PFSK-1 (cell line): ENCODE data around the gene HOXA4.

Experiments used
- FOXP2 ChIP-seq: optimal IDR thresholded peaks from 2 replicates; pipeline ENCODE3; 2011; ENCODE audit warnings: borderline replicate concordance, control low read depth, inconsistent platforms; ENCODE audit not compliant: insufficient read depth; ENCODE audit errors: extremely low read length, extremely low read depth
- POLR2AphosphoS5 ChIP-seq: IDR thresholded peaks from 2 replicates; pipeline ENCODE4 v1.6.1; 2012; ENCODE audit warnings: low read depth, mild to moderate bottlenecking, control low read depth, low read length, moderate library complexity
- SIN3A ChIP-seq: IDR thresholded peaks from 2 replicates; pipeline ENCODE4 v1.6.1; 2012; ENCODE audit warnings: mild to moderate bottlenecking, low read length, moderate library complexity, borderline replicate concordance; ENCODE audit not compliant: insufficient read depth
- TAF1 ChIP-seq: IDR thresholded peaks from 2 replicates; pipeline ENCODE4 v1.6.1; 2012; ENCODE audit warnings: low read length, control low read depth, borderline replicate concordance; ENCODE audit not compliant: insufficient read depth
- TF ChIP-seq, protein P1 (sequence below), 2 experiments: IDR thresholded peaks; 2 replicates each; pipeline versions ENCODE4 v1.6.1 to v1.8.0; 2011 to 2012; ENCODE audit warnings: low read depth in 2 of 2, low read length in 2 of 2, control low read depth in 1 of 2, inconsistent platforms in 1 of 2, mild to moderate bottlenecking in 1 of 2, moderate library complexity in 1 of 2; ENCODE audit not compliant: insufficient read depth in 1 of 2

The HOXA4 gene

DNA sequence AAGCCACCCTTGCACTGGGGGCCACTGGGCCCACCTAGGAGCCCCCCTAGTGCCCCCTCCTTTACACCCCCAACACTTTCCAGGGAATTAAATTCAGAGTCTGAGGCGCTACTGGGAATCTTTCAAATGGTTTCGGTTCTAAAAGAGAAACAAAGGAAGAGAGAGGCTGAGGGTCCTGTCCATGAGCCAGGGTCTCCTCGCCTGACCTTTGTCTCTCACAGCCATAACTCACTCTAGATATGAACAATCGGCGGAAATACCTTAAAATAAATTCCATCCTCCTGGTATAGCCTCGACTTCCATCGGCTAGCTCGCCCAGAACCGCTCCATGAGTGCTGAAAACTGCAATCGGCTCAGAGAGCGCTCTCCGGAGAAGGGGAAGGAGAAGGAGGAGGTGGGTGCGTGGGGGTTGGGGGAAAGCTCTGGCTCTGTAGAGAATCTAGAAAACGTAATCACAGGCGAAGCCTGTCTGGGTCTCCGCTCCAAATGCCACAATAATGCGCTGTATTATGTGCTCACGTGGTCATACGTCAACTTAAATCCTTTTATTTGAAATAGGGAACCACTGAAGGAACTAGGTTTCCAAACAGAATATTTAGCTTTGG is 12.6 kb downstream of the HOXA4 start:
- TF ChIP-seq SIN3A (no peak), POLR2AphosphoS5 (no peak), TAF1 (no peak), FOXP2 (no peak)
- TF ChIP-seq, protein P1, sequence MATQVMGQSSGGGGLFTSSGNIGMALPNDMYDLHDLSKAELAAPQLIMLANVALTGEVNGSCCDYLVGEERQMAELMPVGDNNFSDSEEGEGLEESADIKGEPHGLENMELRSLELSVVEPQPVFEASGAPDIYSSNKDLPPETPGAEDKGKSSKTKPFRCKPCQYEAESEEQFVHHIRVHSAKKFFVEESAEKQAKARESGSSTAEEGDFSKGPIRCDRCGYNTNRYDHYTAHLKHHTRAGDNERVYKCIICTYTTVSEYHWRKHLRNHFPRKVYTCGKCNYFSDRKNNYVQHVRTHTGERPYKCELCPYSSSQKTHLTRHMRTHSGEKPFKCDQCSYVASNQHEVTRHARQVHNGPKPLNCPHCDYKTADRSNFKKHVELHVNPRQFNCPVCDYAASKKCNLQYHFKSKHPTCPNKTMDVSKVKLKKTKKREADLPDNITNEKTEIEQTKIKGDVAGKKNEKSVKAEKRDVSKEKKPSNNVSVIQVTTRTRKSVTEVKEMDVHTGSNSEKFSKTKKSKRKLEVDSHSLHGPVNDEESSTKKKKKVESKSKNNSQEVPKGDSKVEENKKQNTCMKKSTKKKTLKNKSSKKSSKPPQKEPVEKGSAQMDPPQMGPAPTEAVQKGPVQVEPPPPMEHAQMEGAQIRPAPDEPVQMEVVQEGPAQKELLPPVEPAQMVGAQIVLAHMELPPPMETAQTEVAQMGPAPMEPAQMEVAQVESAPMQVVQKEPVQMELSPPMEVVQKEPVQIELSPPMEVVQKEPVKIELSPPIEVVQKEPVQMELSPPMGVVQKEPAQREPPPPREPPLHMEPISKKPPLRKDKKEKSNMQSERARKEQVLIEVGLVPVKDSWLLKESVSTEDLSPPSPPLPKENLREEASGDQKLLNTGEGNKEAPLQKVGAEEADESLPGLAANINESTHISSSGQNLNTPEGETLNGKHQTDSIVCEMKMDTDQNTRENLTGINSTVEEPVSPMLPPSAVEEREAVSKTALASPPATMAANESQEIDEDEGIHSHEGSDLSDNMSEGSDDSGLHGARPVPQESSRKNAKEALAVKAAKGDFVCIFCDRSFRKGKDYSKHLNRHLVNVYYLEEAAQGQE (IDR thresholded peaks at IDR 0.05; ENCODE audit: insufficient read depth in 1 of 2, low read depth in 2 of 2, low read length in 2 of 2) = no peak

DNA sequence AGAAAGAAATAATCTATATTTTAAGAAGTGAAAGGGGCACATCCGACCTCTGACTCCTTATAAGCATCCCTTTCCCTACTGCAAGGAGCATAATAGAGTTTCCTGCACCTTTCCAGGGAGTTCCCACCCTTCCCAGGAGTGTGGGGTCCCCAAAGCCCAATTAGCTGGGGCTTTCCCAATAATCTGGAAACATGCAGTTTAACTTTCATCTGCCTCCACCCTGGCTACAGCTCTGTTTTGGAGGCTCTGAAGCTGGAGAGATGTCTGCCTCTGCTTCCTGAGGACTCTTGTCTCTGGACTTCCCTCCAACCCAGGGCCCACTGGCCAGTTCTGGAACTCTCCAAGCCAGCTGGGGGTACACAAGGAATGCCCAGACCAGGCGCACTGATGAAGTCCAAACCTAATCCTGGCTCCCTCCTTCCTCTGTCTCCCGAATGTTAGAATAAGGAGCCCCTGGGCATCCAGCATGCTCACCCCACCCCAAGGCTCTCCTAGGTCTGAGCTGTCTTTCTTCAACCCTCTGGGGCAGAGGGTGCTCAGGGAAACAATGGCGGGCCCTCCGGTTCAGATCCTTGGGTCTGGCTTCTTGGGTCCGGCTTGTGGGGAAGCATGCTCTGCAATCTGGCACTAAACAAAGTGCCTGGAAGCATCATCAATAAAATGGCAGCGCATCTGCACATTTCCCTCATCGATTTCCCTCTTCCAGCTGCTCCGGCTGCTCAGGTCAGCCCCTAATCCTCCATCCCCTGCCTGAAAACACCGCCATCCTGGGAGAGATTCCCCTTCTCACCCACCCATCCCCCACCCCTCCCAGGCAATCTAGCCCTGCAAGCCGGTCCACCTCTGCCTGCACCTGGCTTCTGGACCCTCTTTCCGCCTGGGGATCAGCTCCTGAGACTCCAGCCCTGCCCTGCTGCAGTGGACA is 13.3 kb downstream of the HOXA4 start:
- no peak for TF ChIP-seq SIN3A
- TF ChIP-seq TAF1 = no peak
- TF ChIP-seq POLR2AphosphoS5 = no peak
- TF ChIP-seq FOXP2 = no peak
- TF ChIP-seq, protein P1 (IDR thresholded peaks at IDR 0.05; ENCODE audit: insufficient read depth in 1 of 2, low read depth in 2 of 2, low read length in 2 of 2) = no peak

DNA sequence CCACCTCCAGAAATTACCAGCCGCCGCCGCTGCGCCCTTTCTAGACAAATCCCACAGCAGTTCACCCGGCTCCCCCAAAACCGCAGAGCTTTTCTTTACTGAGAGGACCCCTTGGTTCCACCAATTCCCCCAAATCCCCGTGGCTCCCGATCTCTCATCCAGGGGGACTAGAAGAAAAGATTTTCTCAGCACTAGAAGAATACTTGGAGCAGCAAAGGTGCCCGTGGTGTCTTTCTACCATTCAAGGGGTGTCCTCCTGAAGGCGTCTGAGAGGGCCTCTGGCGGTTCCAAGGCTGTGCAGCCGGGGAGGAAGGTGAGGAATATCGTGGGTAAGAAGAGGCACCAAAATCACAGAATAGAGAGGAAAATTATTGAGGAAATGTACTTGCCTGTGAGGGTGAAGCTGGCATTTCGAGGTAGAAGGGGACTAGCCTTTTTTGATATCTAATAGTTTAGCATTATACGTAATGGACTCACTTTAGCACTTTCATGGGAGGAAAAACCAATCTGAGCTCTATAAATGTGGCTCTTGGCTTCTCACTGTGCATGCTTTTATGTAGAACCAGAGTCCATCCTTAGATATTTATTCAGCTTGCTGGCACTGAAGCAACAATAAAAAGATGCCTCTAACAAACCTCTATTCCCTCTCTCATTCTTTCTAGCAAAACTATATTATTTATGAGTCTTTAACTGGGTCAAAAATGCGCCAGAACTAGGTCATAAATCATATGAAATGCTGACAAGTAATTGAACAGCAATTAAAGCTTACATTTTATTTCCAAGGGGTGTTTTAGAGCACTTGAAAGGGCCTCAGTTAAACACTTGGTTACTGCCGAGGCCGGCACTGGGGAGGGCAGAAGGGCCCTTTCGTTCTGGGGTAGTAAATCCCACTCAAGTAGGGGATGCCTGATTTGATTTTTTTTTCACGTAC is 14.3 kb downstream of the HOXA4 start:
- TF ChIP-seq TAF1 (no peak), SIN3A (no peak), FOXP2 (no peak), POLR2AphosphoS5 (no peak)
- TF ChIP-seq, protein P1 (IDR thresholded peaks at IDR 0.05; ENCODE audit: insufficient read depth in 1 of 2, low read depth in 2 of 2, low read length in 2 of 2) = no peak

DNA sequence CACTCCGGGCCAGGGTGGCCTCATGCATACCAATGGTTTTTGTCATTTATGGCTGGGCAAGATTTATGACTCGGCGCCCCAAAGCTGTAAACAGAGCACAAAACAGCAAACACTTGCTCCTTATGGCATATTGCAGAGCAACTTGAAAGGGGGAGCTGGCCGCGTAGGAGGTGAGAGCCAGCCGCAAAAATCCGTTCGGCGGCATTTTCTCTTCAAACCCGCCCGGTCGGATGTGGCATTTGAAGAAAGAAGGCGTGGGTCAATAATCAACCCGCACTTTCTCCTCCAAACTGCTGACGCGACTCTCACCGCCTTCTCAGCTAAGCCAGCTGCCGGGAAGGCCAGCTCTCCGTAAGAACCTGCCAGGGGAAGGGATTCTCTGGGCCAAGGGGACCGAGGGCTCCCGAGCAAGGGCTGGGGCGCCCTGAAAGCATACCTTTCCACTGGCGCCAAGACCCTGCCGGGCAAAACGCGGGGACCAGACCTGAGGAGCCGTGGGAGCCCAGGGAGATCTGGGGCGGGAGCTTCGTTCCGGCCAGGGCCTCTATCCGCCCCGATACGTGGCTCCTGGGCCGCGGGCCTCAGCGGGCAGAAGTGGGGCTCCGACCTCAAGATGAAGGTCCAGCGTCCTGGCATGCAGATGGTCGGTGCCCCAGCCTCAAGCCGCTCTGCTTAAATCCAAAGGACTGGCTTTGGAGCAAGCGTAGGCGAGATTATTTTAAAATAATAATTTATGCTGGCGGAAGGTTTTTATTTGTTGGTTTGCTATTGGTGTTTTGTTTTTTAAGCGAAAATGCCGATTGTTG is 15.1 kb downstream of the HOXA4 start:
- TF ChIP-seq POLR2AphosphoS5 = no peak
- TF ChIP-seq, protein P1 (IDR thresholded peaks at IDR 0.05; ENCODE audit: insufficient read depth in 1 of 2, low read depth in 2 of 2, low read length in 2 of 2) = no peak
- TF ChIP-seq TAF1 = no peak
